BLaER1 (cell line): ENCODE measurements around the gene AMPD2.
"Not testable (repeated sequence)": the region's sequence is repeated elsewhere in the genome, so short reads cannot be mapped to it uniquely, and the experiment has no call there.

Experiments used
- H3K27ac ChIP-seq: shearing (Covaris generic); formaldehyde crosslinking; 2 replicates; pipeline ENCODE4 v1.8.1; 2022
- H3K27me3 ChIP-seq: shearing (Covaris generic); formaldehyde crosslinking; 2 replicates; pipeline ENCODE4 v1.8.1; 2022
- H3K36me3 ChIP-seq: shearing (Covaris generic); formaldehyde crosslinking; 2 replicates; pipeline ENCODE4 v1.8.1; 2022
- H3K4me1 ChIP-seq: shearing (Covaris generic); formaldehyde crosslinking; 2 replicates; pipeline ENCODE4 v1.8.1; 2022
- H3K4me2 ChIP-seq: shearing (Covaris generic); formaldehyde crosslinking; 2 replicates; pipeline ENCODE4 v1.8.1; 2022
- H3K4me3 ChIP-seq: shearing (Covaris generic); formaldehyde crosslinking; 2 replicates; pipeline ENCODE4 v1.8.1; 2022
- H3K9ac ChIP-seq: shearing (Covaris generic); formaldehyde crosslinking; 2 replicates; pipeline ENCODE4 v1.8.1; 2022
- H3K9me3 ChIP-seq: shearing (Covaris generic); formaldehyde crosslinking; 2 replicates; pipeline ENCODE4 v1.8.1; 2022
- H4K20me1 ChIP-seq: shearing (Covaris generic); formaldehyde crosslinking; 2 replicates; pipeline ENCODE4 v1.8.1; 2022
- Cebpa-rat ChIP-seq: shearing (Covaris generic); IDR thresholded peaks from 2 replicates; pipeline ENCODE4 v1.8.1; 2022

The AMPD2 gene

DNA sequence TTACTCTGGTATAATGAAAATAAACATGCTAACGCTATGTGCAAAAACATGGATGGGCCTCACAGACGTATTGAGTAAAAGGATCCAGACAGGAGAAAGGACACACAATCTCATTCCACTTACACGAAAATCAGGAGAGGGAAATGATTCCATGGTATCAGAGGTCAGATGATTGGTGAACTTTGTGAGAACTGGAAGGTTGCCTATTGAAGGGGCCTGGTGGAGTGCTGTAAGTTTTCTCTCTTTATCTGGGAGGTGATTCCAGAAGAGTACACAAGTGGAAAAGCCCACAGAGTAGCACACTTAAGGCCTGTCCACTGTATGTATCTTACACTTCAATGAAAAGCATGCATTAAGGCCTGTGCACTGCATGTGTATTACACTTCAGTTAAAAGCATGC lies 57.8 kb downstream of the AMPD2 start:
- H3K9me3 ChIP-seq: no peaks in the 10 kb centered on the region
- no peaks in the 10 kb centered on the region for H3K36me3 ChIP-seq
- no peaks in the 10 kb centered on the region for H3K27me3 ChIP-seq
- H3K4me2 ChIP-seq: no peak overlapping the region
- H3K27ac ChIP-seq: no peak overlapping the region
- no peaks in the 10 kb centered on the region for H4K20me1 ChIP-seq
- no peak for TF ChIP-seq Cebpa-rat
- no peaks in the 10 kb centered on the region for H3K4me1 ChIP-seq
- no peak overlapping the region for H3K9ac ChIP-seq
- no peak overlapping the region for H3K4me3 ChIP-seq

DNA sequence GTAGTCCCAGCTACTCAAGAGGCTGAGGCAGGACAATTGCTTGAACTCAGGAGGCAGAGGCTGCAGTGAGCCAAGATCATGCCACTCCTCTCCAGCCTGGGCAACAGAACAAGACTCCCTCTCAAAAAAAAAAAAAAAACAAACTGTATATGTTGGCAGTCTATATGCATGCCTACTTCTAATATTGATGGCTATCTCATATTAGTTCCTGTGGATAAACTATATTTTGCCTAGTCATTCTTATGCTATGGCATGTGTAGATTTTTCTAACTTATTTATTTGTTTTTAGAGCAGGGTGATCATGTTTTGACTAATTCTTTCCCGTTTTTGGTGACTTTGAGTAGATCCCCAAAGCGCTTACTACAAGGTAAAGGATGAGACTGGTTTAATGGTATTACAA lies 59.0 kb downstream of the AMPD2 start:
- not testable (repeated sequence) for H3K27ac ChIP-seq, H3K36me3 ChIP-seq, H3K9ac ChIP-seq, H3K4me3 ChIP-seq, H3K4me1 ChIP-seq, H3K4me2 ChIP-seq, H3K9me3 ChIP-seq, H4K20me1 ChIP-seq, H3K27me3 ChIP-seq
